Tibial nerve (tissue), 4 donors: ENCODE data around the gene TXNDC15. TPM values are rescaled to one million over a fixed set of nuclear protein-coding genes. Genes with fewer than 3 reads are reported as not detected.

Experiments
- DNase-seq, 2 donors: peaks; one replicate each; pipeline ENCODE4 v3.0.0-alpha.2; 2019; ENCODE audit warnings: low spot score in 2 of 2
- H3K27ac ChIP-seq, 4 donors: fragments of 200-600 bp; sonication (generic) in 3 of 4; one replicate each; pipeline ENCODE4 v1.5.1; 2017 to 2019; ENCODE audit warnings: mild to moderate bottlenecking in 1 of 4
- H3K27me3 ChIP-seq, 2 donors: fragments of 200-600 bp; sonication (generic) in 1 of 2; one replicate each; pipeline versions ENCODE4 v1.5.1 to v1.6.0; 2017 to 2019
- H3K36me3 ChIP-seq, 3 donors: fragments of 200-600 bp; sonication (generic); one replicate each; pipeline ENCODE4 v1.5.1; 2018 to 2019
- H3K4me1 ChIP-seq, 4 donors: fragments of 200-600 bp; sonication (generic) in 3 of 4; one replicate each; pipeline ENCODE4 v1.5.1; 2017 to 2019
- H3K4me3 ChIP-seq, 4 donors: fragments of 200-600 bp; sonication (generic) in 3 of 4; one replicate each; pipeline ENCODE4 v1.5.1; 2017 to 2019; ENCODE audit warnings: mild to moderate bottlenecking in 1 of 4, moderate library complexity in 1 of 4
- H3K9me3 ChIP-seq, 4 donors: fragments of 200-600 bp; sonication (generic) in 3 of 4; one replicate each; pipeline ENCODE4 v1.5.1; 2017 to 2019
- EP300 ChIP-seq, 2 donors: sonication (generic); formaldehyde crosslinking; IDR thresholded peaks; one replicate each; pipeline ENCODE4 v1.6.1; 2017; ENCODE audit warnings: antibody characterized with exemption in 2 of 2, mild to moderate bottlenecking in 1 of 2
- POLR2A ChIP-seq, 2 donors: fragments of 450-650 bp; IDR thresholded peaks; one replicate each; pipeline ENCODE4 v1.6.1; 2017; ENCODE audit warnings: antibody characterized with exemption in 2 of 2, mild to moderate bottlenecking in 2 of 2, moderate library complexity in 2 of 2
- WGBS, 2 donors: methylation state at CpG; one replicate each; pipeline ENCODE4 v1.1.5; 2018; 5-methylcytosine and 5-hydroxymethylcytosine counted together
- total RNA-seq, 4 donors: library from RNA; depleted of rRNA; stranded (reverse); fragments of >200 nt; gene quantifications; one replicate each; pipeline ENCODE4 v1.1.0, GENCODE V29; 2016
- TF ChIP-seq, protein P1 (sequence below), 5 experiments: fragments of 200-600 bp in 3 of 5; fragments of 450-650 bp in 2 of 5; sonication (generic) in 3 of 5; IDR thresholded peaks; one replicate each; pipeline ENCODE4 v1.5.1; 2016 to 2019; ENCODE audit warnings: antibody characterized with exemption in 5 of 5, mild to moderate bottlenecking in 3 of 5, moderate library complexity in 2 of 5

Gene TXNDC15, protein sequence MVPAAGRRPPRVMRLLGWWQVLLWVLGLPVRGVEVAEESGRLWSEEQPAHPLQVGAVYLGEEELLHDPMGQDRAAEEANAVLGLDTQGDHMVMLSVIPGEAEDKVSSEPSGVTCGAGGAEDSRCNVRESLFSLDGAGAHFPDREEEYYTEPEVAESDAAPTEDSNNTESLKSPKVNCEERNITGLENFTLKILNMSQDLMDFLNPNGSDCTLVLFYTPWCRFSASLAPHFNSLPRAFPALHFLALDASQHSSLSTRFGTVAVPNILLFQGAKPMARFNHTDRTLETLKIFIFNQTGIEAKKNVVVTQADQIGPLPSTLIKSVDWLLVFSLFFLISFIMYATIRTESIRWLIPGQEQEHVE
- 100 to 1,000 TPM in 1 of 4 donors, 10 to 100 TPM in 3; 72.8 to 118 (median 84.8) TPM for total RNA-seq

DNA sequence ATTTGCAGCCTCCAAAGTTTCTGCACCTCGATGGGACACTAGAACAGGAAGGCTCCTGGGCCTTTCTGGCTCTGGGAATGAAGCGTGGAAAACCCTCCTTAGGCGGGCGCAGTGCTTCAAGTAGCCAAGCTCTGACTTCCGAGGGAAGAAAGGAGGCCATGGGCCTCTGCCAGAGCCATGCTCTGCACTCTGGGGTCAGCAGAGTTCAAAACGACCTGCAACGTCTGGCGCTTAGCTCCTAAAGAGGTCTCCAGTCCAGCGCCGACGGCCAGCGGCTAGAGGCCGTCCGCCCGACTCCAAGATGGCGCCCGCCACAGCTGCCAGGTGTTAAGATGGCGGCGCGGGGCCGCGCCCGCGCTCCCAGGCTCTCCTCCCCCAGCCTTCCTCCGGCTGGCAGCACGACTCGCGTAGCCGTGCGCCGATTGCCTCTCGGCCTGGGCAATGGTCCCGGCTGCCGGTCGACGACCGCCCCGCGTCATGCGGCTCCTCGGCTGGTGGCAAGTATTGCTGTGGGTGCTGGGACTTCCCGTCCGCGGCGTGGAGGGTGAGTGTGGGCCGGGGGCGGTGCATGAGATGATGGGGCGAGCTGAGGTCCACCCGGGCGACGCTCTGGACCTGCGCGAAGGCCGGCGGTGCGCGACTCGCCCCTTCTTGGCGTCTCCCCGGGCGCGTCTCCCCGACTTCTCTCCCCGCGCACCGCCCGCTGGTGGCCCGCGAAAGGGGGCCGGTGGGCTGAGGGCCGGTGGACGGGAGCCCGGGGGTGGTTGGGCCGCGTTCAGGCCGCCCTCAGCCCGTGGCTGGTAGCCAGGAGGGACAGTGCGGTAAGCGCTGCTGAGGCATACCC lies at the start of gene TXNDC15:
TXNDC15 (plus strand) TSS at position 385 of the 844 bp plus-strand sequence; CDS start at position 442, 57 bp downstream.
- Histone ChIP-seq H3K36me3 (peaks cover 0 to 4% (median 0%) of the 10 kb centered on the region in 3 donors), H3K4me1 (peaks cover 0 to 42% (median 21%) of the 10 kb centered on the region in 4 donors), H3K4me3 (peak within 1 kb of the TSS; percentile 90 to 100 (median 96)), H3K9me3 (no peaks in the 10 kb centered on the region), H3K27me3 (no peaks in the 10 kb centered on the region), H3K27ac (peak within 1 kb of the TSS; percentile 91 to 98 (median 95))
- DNase-seq: peak; percentile 78
- WGBS, 2 donors: 2 to 3% methylated on average over 46 to 68 of the region's 79 CpGs
- TF ChIP-seq POLR2A (IDR thresholded peaks at IDR 0.05) (peak; percentile 57 to 59), EP300 (IDR thresholded peaks at IDR 0.05) (peak; percentile 62 to 87)
- TF ChIP-seq, protein P1, sequence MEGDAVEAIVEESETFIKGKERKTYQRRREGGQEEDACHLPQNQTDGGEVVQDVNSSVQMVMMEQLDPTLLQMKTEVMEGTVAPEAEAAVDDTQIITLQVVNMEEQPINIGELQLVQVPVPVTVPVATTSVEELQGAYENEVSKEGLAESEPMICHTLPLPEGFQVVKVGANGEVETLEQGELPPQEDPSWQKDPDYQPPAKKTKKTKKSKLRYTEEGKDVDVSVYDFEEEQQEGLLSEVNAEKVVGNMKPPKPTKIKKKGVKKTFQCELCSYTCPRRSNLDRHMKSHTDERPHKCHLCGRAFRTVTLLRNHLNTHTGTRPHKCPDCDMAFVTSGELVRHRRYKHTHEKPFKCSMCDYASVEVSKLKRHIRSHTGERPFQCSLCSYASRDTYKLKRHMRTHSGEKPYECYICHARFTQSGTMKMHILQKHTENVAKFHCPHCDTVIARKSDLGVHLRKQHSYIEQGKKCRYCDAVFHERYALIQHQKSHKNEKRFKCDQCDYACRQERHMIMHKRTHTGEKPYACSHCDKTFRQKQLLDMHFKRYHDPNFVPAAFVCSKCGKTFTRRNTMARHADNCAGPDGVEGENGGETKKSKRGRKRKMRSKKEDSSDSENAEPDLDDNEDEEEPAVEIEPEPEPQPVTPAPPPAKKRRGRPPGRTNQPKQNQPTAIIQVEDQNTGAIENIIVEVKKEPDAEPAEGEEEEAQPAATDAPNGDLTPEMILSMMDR (IDR thresholded peaks at IDR 0.05): peak in 1 of 5 experiments; percentile 26

GRCh38 chr5:134824681-134825080 lies 49.5 kb upstream of the TXNDC15 start:
- no peak for DNase-seq
- H3K27me3 ChIP-seq: no peaks in the 10 kb centered on the region
- H3K4me3 ChIP-seq: no peak overlapping the region
- no peaks in the 10 kb centered on the region for H3K9me3 ChIP-seq
- no peaks in the 10 kb centered on the region for H3K4me1 ChIP-seq
- 91 to 100% methylated on average over 1 of the region's 1 CpG for WGBS, 2 donors
- H3K36me3 ChIP-seq: peaks cover 0 to 94% (median 0%) of the 10 kb centered on the region in 3 donors
- no peak overlapping the region for H3K27ac ChIP-seq
- TF ChIP-seq POLR2A (IDR thresholded peaks at IDR 0.05) (no peak), EP300 (IDR thresholded peaks at IDR 0.05) (no peak)
- TF ChIP-seq, protein P1 (IDR thresholded peaks at IDR 0.05): no peak

DNA sequence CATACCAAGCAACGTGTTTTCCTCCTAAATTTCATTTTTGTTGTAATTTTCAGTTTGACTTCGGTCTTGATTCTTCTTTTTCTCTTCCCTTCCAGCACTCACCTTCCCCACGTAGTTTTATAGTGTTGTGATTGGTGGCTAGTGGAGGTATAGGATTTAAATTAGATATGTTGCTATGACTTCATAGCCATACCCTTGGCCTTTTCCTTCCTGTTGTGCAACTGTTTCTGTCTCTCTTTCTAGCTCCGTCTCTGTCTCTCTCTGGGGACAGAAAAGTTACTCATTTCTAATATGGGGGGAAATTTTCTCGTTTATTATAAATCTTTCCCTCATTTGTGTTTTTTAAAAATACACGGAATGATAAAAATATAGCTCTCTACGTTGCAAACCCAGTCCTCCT lies 49.0 kb upstream of the TXNDC15 start:
- TF ChIP-seq POLR2A (IDR thresholded peaks at IDR 0.05) (no peak), EP300 (IDR thresholded peaks at IDR 0.05) (no peak)
- TF ChIP-seq, protein P1 (IDR thresholded peaks at IDR 0.05): no peak

DNA sequence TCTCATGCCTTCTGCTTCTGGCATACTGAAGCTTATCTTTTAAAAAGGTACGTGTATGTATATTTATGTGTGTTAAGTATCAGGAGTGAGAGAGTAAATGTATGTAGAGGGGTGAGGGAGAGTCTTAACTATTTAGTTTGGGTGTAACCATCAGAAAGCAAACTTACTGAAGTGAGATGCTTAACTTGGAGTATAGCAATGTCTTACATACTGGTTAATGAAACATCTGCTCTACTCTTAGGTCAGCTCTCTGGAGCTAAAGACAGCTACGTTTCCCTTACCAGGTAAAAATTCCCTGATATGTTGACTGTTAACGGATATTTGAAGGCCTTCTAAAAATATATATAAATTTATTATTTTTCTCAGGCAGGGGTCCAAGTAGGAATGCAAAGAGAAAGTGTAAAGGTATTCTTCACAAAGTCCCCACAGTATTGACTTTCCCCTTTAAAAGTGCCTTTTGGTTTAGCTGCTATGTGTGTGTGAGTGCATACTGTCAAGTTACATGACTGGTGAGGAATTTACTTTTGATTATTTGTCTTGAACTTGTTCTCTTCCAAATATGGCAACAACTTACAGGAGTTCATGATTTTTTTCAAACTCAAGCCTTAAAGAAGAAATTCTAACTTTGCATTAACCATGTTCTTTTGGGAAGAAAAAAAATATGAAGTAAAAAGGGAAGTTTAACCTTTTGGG lies 40.7 kb upstream of the TXNDC15 start:
- Histone ChIP-seq H3K36me3 (peaks cover 0 to 68% (median 3%) of the 10 kb centered on the region in 3 donors), H3K4me3 (no peak overlapping the region), H3K4me1 (no peaks in the 10 kb centered on the region), H3K27ac (no peak overlapping the region), H3K9me3 (no peaks in the 10 kb centered on the region), H3K27me3 (no peaks in the 10 kb centered on the region)
- no peak for DNase-seq
- no peak for TF ChIP-seq EP300 (IDR thresholded peaks at IDR 0.05)
- TF ChIP-seq, protein P1 (IDR thresholded peaks at IDR 0.05): no peak
- no peak for TF ChIP-seq POLR2A (IDR thresholded peaks at IDR 0.05)
- WGBS, 2 donors: 87 to 89% methylated on average over 3 of the region's 3 CpGs

More for the DNA sequence above, 49.0 kb upstream of the TXNDC15 start:
- H3K9me3 ChIP-seq: no peaks in the 10 kb centered on the region
- no peaks in the 10 kb centered on the region for H3K4me1 ChIP-seq
- H3K27me3 ChIP-seq: no peaks in the 10 kb centered on the region
- 89 to 94% methylated on average over 7 of the region's 7 CpGs for WGBS, 2 donors
- H3K36me3 ChIP-seq: peaks cover 0 to 90% (median 0%) of the 10 kb centered on the region in 3 donors
- H3K27ac ChIP-seq: no peak overlapping the region
- H3K4me3 ChIP-seq: no peak overlapping the region
- no peak for DNase-seq
